Activated T-cell treated with anti-CD3 and anti-CD28 coated beads, Interleukin-2, amount 50 U/mL, for 4 hours (primary cell): ENCODE measurements around the gene SMARCD1. TPM values are rescaled to one million over a fixed set of nuclear protein-coding genes. Genes with fewer than 3 reads are reported as not detected.
A peak's percentile ranks its signal among the peaks of the same experiment; 100 is the strongest.
"Not testable (repeated sequence)": the region's sequence is repeated elsewhere in the genome, so short reads cannot be mapped to it uniquely, and the experiment has no call there.

Source experiments
- ATAC-seq, 2 donors: fragments of 200-7000 bp; cut with Tn5 transposase; one replicate each; pipeline ENCODE4 v1.10.0; 2021
- DNase-seq: peaks from one replicate; pipeline ENCODE4 v3.0.0-alpha.2; 2020
- H3K27me3 Mint-ChIP-seq: one replicate; pipeline ENCODE4 v1.8.0; 2021; ENCODE audit warnings: low read depth, mixed read lengths
- H3K36me3 Mint-ChIP-seq: one replicate; pipeline ENCODE4 v1.8.0; 2022; ENCODE audit warnings: mixed read lengths; ENCODE audit not compliant: insufficient read depth
- H3K4me1 Mint-ChIP-seq: one replicate; pipeline ENCODE4 v1.8.0; 2021; ENCODE audit warnings: low read depth, mixed read lengths
- H3K4me3 Mint-ChIP-seq: one replicate; pipeline ENCODE4 v1.8.0; 2021; ENCODE audit warnings: mild to moderate bottlenecking, moderate library complexity, mixed read lengths
- H3K9me3 Mint-ChIP-seq: one replicate; pipeline ENCODE4 v1.8.0; 2021; ENCODE audit warnings: mixed read lengths
- total RNA-seq, 3 donors: library from RNA; stranded (reverse); gene quantifications; one replicate each; pipeline ENCODE4 v1.2.1, GENCODE V29; 2021

SMARCD1 gene
- total RNA-seq, 3 donors from 2014 or later: 85.8 to 99.4 (median 97.6) TPM

GRCh38 chr12:50078281-50078680, 6.9 kb upstream of the SMARCD1 start:
- H3K27me3 Mint-ChIP-seq: peaks cover 3% of the 10 kb centered on the region
- no peaks in the 10 kb centered on the region for H3K36me3 Mint-ChIP-seq
- H3K4me1 Mint-ChIP-seq: peaks cover under 1% of the 10 kb centered on the region
- ATAC-seq (no peak), DNase-seq (no peak)
- H3K9me3 Mint-ChIP-seq: no peaks in the 10 kb centered on the region
- no peak overlapping the region for H3K4me3 Mint-ChIP-seq

GRCh38 chr12:50079771-50080170, 5.4 kb upstream of the SMARCD1 start:
- Mint-ChIP-seq H3K9me3 (no peaks in the 10 kb centered on the region), H3K36me3 (no peaks in the 10 kb centered on the region), H3K4me3 (no peak overlapping the region), H3K27me3 (peaks cover 3% of the 10 kb centered on the region), H3K4me1 (peaks cover 8% of the 10 kb centered on the region)
- ATAC-seq (no peak), DNase-seq (no peak)

- no peaks in the 10 kb centered on the region for H3K9me3 Mint-ChIP-seq
- DNase-seq: no peak
- no peak for ATAC-seq
- peaks cover 3% of the 10 kb centered on the region for H3K27me3 Mint-ChIP-seq
- H3K36me3 Mint-ChIP-seq: no peaks in the 10 kb centered on the region
- H3K4me3 Mint-ChIP-seq: no peak overlapping the region
- H3K4me1 Mint-ChIP-seq: peaks cover 13% of the 10 kb centered on the region
These were observed 3.9 kb upstream of the SMARCD1 start for GRCh38 chr12:50081096-50081808.

GRCh38 chr12:50082644-50083043, 2.5 kb upstream of the SMARCD1 start:
- H3K9me3 Mint-ChIP-seq: no peaks in the 10 kb centered on the region
- no peaks in the 10 kb centered on the region for H3K27me3 Mint-ChIP-seq
- H3K4me1 Mint-ChIP-seq: peaks cover 17% of the 10 kb centered on the region
- H3K36me3 Mint-ChIP-seq: peaks cover 6% of the 10 kb centered on the region
- H3K4me3 Mint-ChIP-seq: no peak overlapping the region
- DNase-seq (no peak), ATAC-seq (no peak)

GRCh38 chr12:50083301-50083700, 1.8 kb upstream of the SMARCD1 start:
- no peaks in the 10 kb centered on the region for H3K27me3 Mint-ChIP-seq
- peak overlapping the region; percentile 77 for H3K4me3 Mint-ChIP-seq
- ATAC-seq (no peak), DNase-seq (no peak)
- peaks cover 22% of the 10 kb centered on the region for H3K4me1 Mint-ChIP-seq
- H3K9me3 Mint-ChIP-seq: no peaks in the 10 kb centered on the region
- H3K36me3 Mint-ChIP-seq: peaks cover 10% of the 10 kb centered on the region

- H3K9me3 Mint-ChIP-seq, DNase-seq, H3K27me3 Mint-ChIP-seq, ATAC-seq: not testable (repeated sequence)
- H3K4me1 Mint-ChIP-seq: peaks cover 29% of the 10 kb centered on the region
- peaks cover 17% of the 10 kb centered on the region for H3K36me3 Mint-ChIP-seq
- peak overlapping the region; percentile 89 for H3K4me3 Mint-ChIP-seq
These were observed 750 bp upstream of the SMARCD1 start for GRCh38 chr12:50084409-50084774.

GRCh38 chr12:50085615-50086072, 502 bp downstream of the SMARCD1 start:
- no peaks in the 10 kb centered on the region for H3K9me3 Mint-ChIP-seq
- H3K36me3 Mint-ChIP-seq: peaks cover 23% of the 10 kb centered on the region

GRCh38 chr12:50086148-50086547, 1.0 kb downstream of the SMARCD1 start:
- Mint-ChIP-seq H3K4me1 (peaks cover 29% of the 10 kb centered on the region), H3K36me3 (peaks cover 26% of the 10 kb centered on the region), H3K27me3 (no peaks in the 10 kb centered on the region), H3K9me3 (no peaks in the 10 kb centered on the region), H3K4me3 (peak overlapping the region; percentile 89)
- DNase-seq (no peak), ATAC-seq (no peak)

More at GRCh38 chr12:50085615-50086072, 502 bp downstream of the SMARCD1 start:
- peak overlapping the region; percentile 89 for H3K4me3 Mint-ChIP-seq
- H3K4me1 Mint-ChIP-seq: peaks cover 29% of the 10 kb centered on the region
- H3K27me3 Mint-ChIP-seq: no peaks in the 10 kb centered on the region
- ATAC-seq: peak in 1 of 2 donors; percentile 6
- no peak for DNase-seq

- DNase-seq: no peak
- Mint-ChIP-seq H3K4me1 (peaks cover 29% of the 10 kb centered on the region), H3K36me3 (peaks cover 30% of the 10 kb centered on the region), H3K27me3 (no peaks in the 10 kb centered on the region), H3K9me3 (no peaks in the 10 kb centered on the region), H3K4me3 (no peak overlapping the region)
- ATAC-seq: no peak
These were observed 2.0 kb downstream of the SMARCD1 start for GRCh38 chr12:50087151-50087550.

GRCh38 chr12:50087995-50088394, 2.9 kb downstream of the SMARCD1 start:
- H3K27me3 Mint-ChIP-seq: no peaks in the 10 kb centered on the region
- DNase-seq (no peak), ATAC-seq (no peak)
- H3K4me1 Mint-ChIP-seq: peaks cover 29% of the 10 kb centered on the region
- no peaks in the 10 kb centered on the region for H3K9me3 Mint-ChIP-seq
- H3K36me3 Mint-ChIP-seq: peaks cover 30% of the 10 kb centered on the region
- H3K4me3 Mint-ChIP-seq: peak overlapping the region; percentile 30

- H3K4me3 Mint-ChIP-seq: peak overlapping the region; percentile 11
- peak; percentile 41 for DNase-seq
- no peaks in the 10 kb centered on the region for H3K27me3 Mint-ChIP-seq
- H3K36me3 Mint-ChIP-seq: peaks cover 33% of the 10 kb centered on the region
- peak; percentile 16 to 17 for ATAC-seq
- peaks cover 24% of the 10 kb centered on the region for H3K4me1 Mint-ChIP-seq
- H3K9me3 Mint-ChIP-seq: no peaks in the 10 kb centered on the region
These were observed 3.6 kb downstream of the SMARCD1 start for GRCh38 chr12:50088577-50089335.

- peaks cover 34% of the 10 kb centered on the region for H3K36me3 Mint-ChIP-seq
- H3K4me3 Mint-ChIP-seq: no peak overlapping the region
- DNase-seq (no peak), ATAC-seq (no peak)
- no peaks in the 10 kb centered on the region for H3K27me3 Mint-ChIP-seq
- peaks cover 22% of the 10 kb centered on the region for H3K4me1 Mint-ChIP-seq
- H3K9me3 Mint-ChIP-seq: no peaks in the 10 kb centered on the region
These were observed 4.6 kb downstream of the SMARCD1 start for GRCh38 chr12:50089730-50090129.

GRCh38 chr12:50090391-50090790, 5.2 kb downstream of the SMARCD1 start:
- DNase-seq (no peak), ATAC-seq (no peak)
- Mint-ChIP-seq H3K27me3 (no peaks in the 10 kb centered on the region), H3K9me3 (no peaks in the 10 kb centered on the region), H3K4me3 (no peak overlapping the region), H3K4me1 (peaks cover 20% of the 10 kb centered on the region), H3K36me3 (peaks cover 34% of the 10 kb centered on the region)

- Mint-ChIP-seq H3K4me1 (no peaks in the 10 kb centered on the region), H3K27me3 (no peaks in the 10 kb centered on the region), H3K9me3 (no peaks in the 10 kb centered on the region), H3K36me3 (peaks cover 44% of the 10 kb centered on the region), H3K4me3 (no peak overlapping the region)
- ATAC-seq: no peak
- no peak for DNase-seq
These were observed 12.8 kb downstream of the SMARCD1 start for GRCh38 chr12:50097952-50098351.
